Tibial nerve (tissue), 4 donors: Measurements from ENCODE around the gene YARS1. TPM values are rescaled to one million over a fixed set of nuclear protein-coding genes. Genes with fewer than 3 reads are reported as not detected.

ENCODE experiments used
- DNase-seq, 2 donors: peaks; one replicate each; pipeline ENCODE4 v3.0.0-alpha.2; 2019; ENCODE audit warnings: low spot score in 2 of 2
- H3K27ac ChIP-seq, 4 donors: fragments of 200-600 bp; sonication (generic) in 3 of 4; one replicate each; pipeline ENCODE4 v1.5.1; 2017 to 2019; ENCODE audit warnings: mild to moderate bottlenecking in 1 of 4
- H3K27me3 ChIP-seq, 2 donors: fragments of 200-600 bp; sonication (generic) in 1 of 2; one replicate each; pipeline versions ENCODE4 v1.5.1 to v1.6.0; 2017 to 2019
- H3K36me3 ChIP-seq, 3 donors: fragments of 200-600 bp; sonication (generic); one replicate each; pipeline ENCODE4 v1.5.1; 2018 to 2019
- H3K4me1 ChIP-seq, 4 donors: fragments of 200-600 bp; sonication (generic) in 3 of 4; one replicate each; pipeline ENCODE4 v1.5.1; 2017 to 2019
- H3K4me3 ChIP-seq, 4 donors: fragments of 200-600 bp; sonication (generic) in 3 of 4; one replicate each; pipeline ENCODE4 v1.5.1; 2017 to 2019; ENCODE audit warnings: mild to moderate bottlenecking in 1 of 4, moderate library complexity in 1 of 4
- H3K9me3 ChIP-seq, 4 donors: fragments of 200-600 bp; sonication (generic) in 3 of 4; one replicate each; pipeline ENCODE4 v1.5.1; 2017 to 2019
- EP300 ChIP-seq, 2 donors: sonication (generic); formaldehyde crosslinking; IDR thresholded peaks; one replicate each; pipeline ENCODE4 v1.6.1; 2017; ENCODE audit warnings: antibody characterized with exemption in 2 of 2, mild to moderate bottlenecking in 1 of 2
- POLR2A ChIP-seq, 2 donors: fragments of 450-650 bp; IDR thresholded peaks; one replicate each; pipeline ENCODE4 v1.6.1; 2017; ENCODE audit warnings: antibody characterized with exemption in 2 of 2, mild to moderate bottlenecking in 2 of 2, moderate library complexity in 2 of 2
- WGBS, 2 donors: methylation state at CpG; one replicate each; pipeline ENCODE4 v1.1.5; 2018; 5-methylcytosine and 5-hydroxymethylcytosine counted together
- total RNA-seq, 4 donors: library from RNA; depleted of rRNA; stranded (reverse); fragments of >200 nt; gene quantifications; one replicate each; pipeline ENCODE4 v1.1.0, GENCODE V29; 2016
- TF ChIP-seq, protein P1 (sequence below), 5 experiments: fragments of 200-600 bp in 3 of 5; fragments of 450-650 bp in 2 of 5; sonication (generic) in 3 of 5; IDR thresholded peaks; one replicate each; pipeline ENCODE4 v1.5.1; 2016 to 2019; ENCODE audit warnings: antibody characterized with exemption in 5 of 5, mild to moderate bottlenecking in 3 of 5, moderate library complexity in 2 of 5

The YARS1 gene
- total RNA-seq, 4 donors from 2014 or later = 29.0 to 80.7 (median 50.2) TPM

GRCh38 chr1:32767641-32768040 lies 49.5 kb downstream of the YARS1 start:
- TF ChIP-seq EP300 (IDR thresholded peaks at IDR 0.05) (no peak), POLR2A (IDR thresholded peaks at IDR 0.05) (no peak)
- TF ChIP-seq, protein P1, sequence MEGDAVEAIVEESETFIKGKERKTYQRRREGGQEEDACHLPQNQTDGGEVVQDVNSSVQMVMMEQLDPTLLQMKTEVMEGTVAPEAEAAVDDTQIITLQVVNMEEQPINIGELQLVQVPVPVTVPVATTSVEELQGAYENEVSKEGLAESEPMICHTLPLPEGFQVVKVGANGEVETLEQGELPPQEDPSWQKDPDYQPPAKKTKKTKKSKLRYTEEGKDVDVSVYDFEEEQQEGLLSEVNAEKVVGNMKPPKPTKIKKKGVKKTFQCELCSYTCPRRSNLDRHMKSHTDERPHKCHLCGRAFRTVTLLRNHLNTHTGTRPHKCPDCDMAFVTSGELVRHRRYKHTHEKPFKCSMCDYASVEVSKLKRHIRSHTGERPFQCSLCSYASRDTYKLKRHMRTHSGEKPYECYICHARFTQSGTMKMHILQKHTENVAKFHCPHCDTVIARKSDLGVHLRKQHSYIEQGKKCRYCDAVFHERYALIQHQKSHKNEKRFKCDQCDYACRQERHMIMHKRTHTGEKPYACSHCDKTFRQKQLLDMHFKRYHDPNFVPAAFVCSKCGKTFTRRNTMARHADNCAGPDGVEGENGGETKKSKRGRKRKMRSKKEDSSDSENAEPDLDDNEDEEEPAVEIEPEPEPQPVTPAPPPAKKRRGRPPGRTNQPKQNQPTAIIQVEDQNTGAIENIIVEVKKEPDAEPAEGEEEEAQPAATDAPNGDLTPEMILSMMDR (IDR thresholded peaks at IDR 0.05) = no peak
- Histone ChIP-seq H3K27ac (peak overlapping the region in 1 of 4 donors; percentile 73), H3K27me3 (no peaks in the 10 kb centered on the region), H3K9me3 (no peaks in the 10 kb centered on the region), H3K4me3 (no peak overlapping the region), H3K4me1 (peaks cover 0 to 60% (median 2%) of the 10 kb centered on the region in 4 donors), H3K36me3 (peaks cover 0 to 14% (median 0%) of the 10 kb centered on the region in 3 donors)
- WGBS, 2 donors = 41 to 47% methylated on average over 5 of the region's 5 CpGs
- no peak for DNase-seq

DNA sequence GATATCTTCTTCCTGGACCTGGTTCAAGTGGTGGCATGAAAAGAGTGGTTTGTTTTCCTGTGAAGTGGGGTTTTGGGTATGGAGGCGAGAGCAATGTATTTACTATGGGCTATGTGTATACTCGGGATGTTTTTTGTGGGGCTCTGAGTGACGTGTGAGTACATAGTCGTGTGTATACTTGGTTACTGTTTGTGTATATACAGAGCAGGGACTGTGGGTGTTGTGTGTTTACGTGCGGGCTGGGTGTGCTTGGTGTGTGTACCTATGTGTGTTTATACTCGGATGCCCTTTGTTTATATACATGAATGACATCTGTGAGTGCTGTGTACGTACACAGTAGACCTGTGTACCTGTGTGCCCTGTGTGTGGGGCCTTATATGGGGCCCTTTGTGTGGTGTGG lies 50.0 kb downstream of the YARS1 start:
- Histone ChIP-seq H3K9me3 (no peaks in the 10 kb centered on the region), H3K27me3 (no peaks in the 10 kb centered on the region), H3K4me3 (no peak overlapping the region), H3K36me3 (peaks cover 0 to 14% (median 0%) of the 10 kb centered on the region in 3 donors), H3K27ac (peak overlapping the region in 2 of 4 donors; percentile 22 to 73), H3K4me1 (peaks cover 0 to 57% (median 0%) of the 10 kb centered on the region in 4 donors)
- no peak for DNase-seq
- no peak for TF ChIP-seq EP300 (IDR thresholded peaks at IDR 0.05)
- TF ChIP-seq, protein P1 (IDR thresholded peaks at IDR 0.05) = no peak
- no peak for TF ChIP-seq POLR2A (IDR thresholded peaks at IDR 0.05)
- 71 to 82% methylated on average over 8 of the region's 8 CpGs for WGBS, 2 donors

- Histone ChIP-seq H3K27ac (peak overlapping the region in 2 of 4 donors; percentile 22 to 73), H3K36me3 (peaks cover 0 to 14% (median 0%) of the 10 kb centered on the region in 3 donors), H3K27me3 (no peaks in the 10 kb centered on the region), H3K4me3 (no peak overlapping the region), H3K9me3 (no peaks in the 10 kb centered on the region), H3K4me1 (peaks cover 0 to 57% (median 4%) of the 10 kb centered on the region in 4 donors)
- WGBS, 2 donors = 48 to 70% methylated on average over 7 of the region's 7 CpGs
- no peak for TF ChIP-seq EP300 (IDR thresholded peaks at IDR 0.05)
- TF ChIP-seq, protein P1 (IDR thresholded peaks at IDR 0.05) = no peak
- no peak for TF ChIP-seq POLR2A (IDR thresholded peaks at IDR 0.05)
- DNase-seq = no peak
These were observed 50.7 kb downstream of the YARS1 start for GRCh38 chr1:32766328-32766972.

GRCh38 chr1:32765570-32766327 lies 51.4 kb downstream of the YARS1 start:
- H3K4me1 ChIP-seq = peaks cover 0 to 64% (median 6%) of the 10 kb centered on the region in 4 donors
- H3K9me3 ChIP-seq = no peaks in the 10 kb centered on the region
- peaks cover 0 to 12% (median 0%) of the 10 kb centered on the region in 3 donors for H3K36me3 ChIP-seq
- H3K4me3 ChIP-seq = no peak overlapping the region
- TF ChIP-seq, protein P1 (IDR thresholded peaks at IDR 0.05) = no peak
- TF ChIP-seq EP300 (IDR thresholded peaks at IDR 0.05) (no peak), POLR2A (IDR thresholded peaks at IDR 0.05) (no peak)
- DNase-seq = no peak
- H3K27me3 ChIP-seq = no peaks in the 10 kb centered on the region
- H3K27ac ChIP-seq = peak overlapping the region in 2 of 4 donors; percentile 40 to 43
- 52 to 72% methylated on average over 17 to 24 of the region's 27 CpGs for WGBS, 2 donors
